Esophagus squamous epithelium (tissue), 5 donors: ENCODE data around the gene DUOXA1. TPM values are rescaled to one million over a fixed set of nuclear protein-coding genes. Genes with fewer than 3 reads are reported as not detected.

Experiments
- DNase-seq: peaks from one replicate; lab custom pipeline; 2025; lab: John Stamatoyannopoulos, UW
- H3K27ac ChIP-seq, 4 donors: fragments of 200-600 bp; sonication (generic); one replicate each; pipeline ENCODE4 v1.5.1; 2016 to 2019; ENCODE audit warnings: mild to moderate bottlenecking in 1 of 4
- H3K27me3 ChIP-seq, 4 donors: fragments of 200-600 bp; sonication (generic); 1 replicate in 3 of 4; 2 replicates in 1 of 4; pipeline versions ENCODE4 v1.5.1 to v1.6.0; 2017 to 2021; ENCODE audit warnings: antibody characterized with exemption in 1 of 4
- H3K36me3 ChIP-seq, 3 donors: fragments of 200-600 bp; sonication (generic); one replicate each; pipeline ENCODE4 v1.5.1; 2016 to 2019
- H3K4me1 ChIP-seq, 3 donors: fragments of 200-600 bp; sonication (generic); one replicate each; pipeline ENCODE4 v1.5.1; 2017 to 2019
- H3K4me3 ChIP-seq, 4 donors: fragments of 200-600 bp; sonication (generic); 1 replicate in 3 of 4; 2 replicates in 1 of 4; pipeline ENCODE4 v1.5.1; 2016 to 2019; ENCODE audit warnings: mild to moderate bottlenecking in 2 of 4, moderate library complexity in 1 of 4
- H3K9me3 ChIP-seq, 3 donors: fragments of 200-600 bp; sonication (generic); one replicate each; pipeline ENCODE4 v1.5.1; 2016 to 2019
- CTCF ChIP-seq, 6 experiments: fragments of 450-650 bp in 4 of 6; fragments of 200-600 bp in 2 of 6; sonication (generic) in 2 of 6; IDR thresholded peaks; one replicate each; pipeline ENCODE4 v1.5.1; 2016 to 2019; ENCODE audit warnings: antibody characterized with exemption in 6 of 6, mild to moderate bottlenecking in 4 of 6, moderate library complexity in 4 of 6
- POLR2A ChIP-seq, 4 donors: fragments of 450-650 bp; IDR thresholded peaks; one replicate each; pipeline ENCODE4 v1.6.1; 2017; ENCODE audit warnings: antibody characterized with exemption in 4 of 4, mild to moderate bottlenecking in 4 of 4, moderate library complexity in 3 of 4
- WGBS, 2 donors: methylation state at CpG; one replicate each; pipeline ENCODE4 v1.1.5; 2018; 5-methylcytosine and 5-hydroxymethylcytosine counted together
- intact Hi-C: fragments of 100-400 bp; cut with DNase I; formaldehyde crosslinking; loops from one replicate; pipeline ENCODE4 v1.15.0; 2022
- total RNA-seq, 4 donors: library from RNA; depleted of rRNA; stranded (reverse); fragments of >200 nt; gene quantifications; one replicate each; pipeline ENCODE4 v1.1.0, GENCODE V29; 2016
- donor health status: DM: yes; HTN: yes; CAD: no.

Gene DUOXA1
- total RNA-seq, 4 donors from 2014 or later = 64.0 to 202 (median 134) TPM

DNA sequence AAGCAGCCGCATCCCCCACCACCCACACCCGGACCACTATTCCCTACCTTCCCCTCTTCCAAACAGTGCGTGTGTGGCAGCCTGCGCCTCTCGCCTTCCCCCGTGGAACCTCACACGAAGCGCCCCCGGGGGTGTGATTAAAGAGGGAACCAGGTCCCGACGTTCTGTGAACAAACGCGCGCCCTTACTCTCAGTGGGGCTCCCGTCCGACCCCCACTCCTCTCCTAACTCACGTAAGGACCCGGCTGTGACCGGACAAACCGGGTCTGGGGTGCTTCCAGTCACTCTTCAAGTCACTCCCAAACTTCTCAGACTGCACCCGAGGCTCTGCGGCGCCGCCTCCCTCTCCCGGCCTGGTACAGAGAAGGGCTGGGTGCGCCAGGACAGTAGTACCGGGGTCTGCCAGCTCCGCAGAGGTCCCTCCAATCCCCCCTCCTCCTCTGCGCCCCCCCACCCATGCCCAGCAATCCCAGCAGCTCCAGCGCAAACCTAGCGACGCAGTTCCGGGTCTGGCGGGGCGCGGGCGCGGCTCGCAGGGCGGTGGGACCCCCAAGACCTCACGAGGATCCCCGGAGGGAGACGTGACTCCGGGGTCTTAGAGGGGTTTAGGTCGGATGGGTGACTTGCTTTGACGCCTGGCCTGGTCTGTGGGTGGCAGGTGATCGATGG lies 574 bp downstream of the DUOXA1 start:
- WGBS, 2 donors = 3 to 7% methylated on average over 13 to 21 of the region's 47 CpGs
- Histone ChIP-seq H3K9me3 (no peaks in the 10 kb centered on the region), H3K27me3 (peaks cover 0 to 59% (median 2%) of the 10 kb centered on the region in 4 donors), H3K27ac (peak overlapping the region; percentile 81 to 92 (median 90)), H3K4me1 (peaks cover 2 to 83% (median 20%) of the 10 kb centered on the region in 3 donors), H3K36me3 (peaks cover 0 to 19% (median 0%) of the 10 kb centered on the region in 3 donors), H3K4me3 (peak overlapping the region; percentile 49 to 69 (median 62))
- intact Hi-C loops = no loop called here
- TF ChIP-seq CTCF (IDR thresholded peaks at IDR 0.05) = no peak
- no peak for TF ChIP-seq POLR2A (IDR thresholded peaks at IDR 0.05)
- no peak for DNase-seq

DNA sequence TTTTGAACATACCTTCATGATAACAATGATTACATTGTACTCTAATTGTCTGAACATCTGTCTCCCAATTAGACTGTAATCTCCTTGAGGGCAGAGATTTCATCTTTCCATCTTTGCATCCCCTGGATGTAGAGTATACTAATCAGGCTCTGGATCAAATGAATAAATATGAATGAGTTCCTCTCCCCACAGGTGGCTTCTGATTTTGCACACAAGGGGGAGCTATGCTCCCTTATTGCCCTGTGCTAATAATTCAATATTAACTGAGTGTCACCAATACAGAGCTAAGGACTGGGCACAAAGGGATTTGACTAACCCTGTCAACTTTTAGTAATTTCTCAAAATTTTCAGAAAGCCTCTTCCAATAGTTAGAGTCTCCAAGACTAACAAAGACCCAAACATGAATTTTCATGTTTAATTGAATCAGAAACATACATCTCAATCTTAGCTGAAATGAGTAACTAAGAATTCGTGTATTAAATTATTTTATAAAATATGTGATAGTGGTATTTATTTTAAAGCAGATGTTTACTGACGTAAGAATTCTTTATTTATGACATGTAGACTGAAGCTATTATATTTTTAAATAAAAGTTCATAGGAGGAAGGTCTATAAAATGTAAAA lies 3.0 kb downstream of the DUOXA1 start:
- H3K4me1 ChIP-seq = peaks cover 0 to 83% (median 8%) of the 10 kb centered on the region in 3 donors
- TF ChIP-seq POLR2A (IDR thresholded peaks at IDR 0.05) = no peak
- TF ChIP-seq CTCF (IDR thresholded peaks at IDR 0.05) = peak; percentile 33 to 83 (median 72)
- peaks cover 0 to 14% (median 0%) of the 10 kb centered on the region in 3 donors for H3K36me3 ChIP-seq
- intact Hi-C loops = no loop called here
- no peaks in the 10 kb centered on the region for H3K9me3 ChIP-seq
- DNase-seq = no peak
- no peak overlapping the region for H3K27ac ChIP-seq
- WGBS, 2 donors = 58 to 71% methylated on average over 2 of the region's 2 CpGs
- H3K4me3 ChIP-seq = no peak overlapping the region
- peaks cover 0 to 68% (median 2%) of the 10 kb centered on the region in 4 donors for H3K27me3 ChIP-seq

GRCh38 chr15:45123397-45123796 lies 6.3 kb downstream of the DUOXA1 start:
- no peak for DNase-seq
- peaks cover 0 to 51% (median 5%) of the 10 kb centered on the region in 3 donors for H3K4me1 ChIP-seq
- TF ChIP-seq CTCF (IDR thresholded peaks at IDR 0.05) (no peak), POLR2A (IDR thresholded peaks at IDR 0.05) (no peak)
- peak overlapping the region in 2 of 4 donors; percentile 51 to 59 for H3K27ac ChIP-seq
- H3K27me3 ChIP-seq = peaks cover 0 to 74% (median 0%) of the 10 kb centered on the region in 4 donors
- H3K36me3 ChIP-seq = peaks cover 0 to 46% (median 7%) of the 10 kb centered on the region in 3 donors
- no peak overlapping the region for H3K4me3 ChIP-seq
- intact Hi-C loops = no loop called here
- no peaks in the 10 kb centered on the region for H3K9me3 ChIP-seq

- peaks cover 0 to 48% (median 7%) of the 10 kb centered on the region in 3 donors for H3K36me3 ChIP-seq
- H3K4me1 ChIP-seq = peaks cover 0 to 50% (median 2%) of the 10 kb centered on the region in 3 donors
- H3K27ac ChIP-seq = peak overlapping the region in 2 of 4 donors; percentile 51 to 59
- intact Hi-C loops = no loop called here
- H3K4me3 ChIP-seq = no peak overlapping the region
- WGBS, 2 donors = 75 to 80% methylated on average over 2 to 4 of the region's 7 CpGs
- no peaks in the 10 kb centered on the region for H3K9me3 ChIP-seq
- TF ChIP-seq CTCF (IDR thresholded peaks at IDR 0.05) = no peak
- no peak for TF ChIP-seq POLR2A (IDR thresholded peaks at IDR 0.05)
- DNase-seq = no peak
- peaks cover 0 to 72% (median 0%) of the 10 kb centered on the region in 4 donors for H3K27me3 ChIP-seq
Measured at GRCh38 chr15:45122719-45123118, 7.0 kb downstream of the DUOXA1 start.
